ENCODE results near the gene CHST13.

CHST13 gene

GRCh38 chr3:126491221-126492013 lies 32.5 kb upstream of the CHST13 start:
- TF ChIP-seq TEAD4 (IDR thresholded peaks at IDR 0.05) (no peak), EGR1 (IDR thresholded peaks at IDR 0.05) (no peak), NFIC (IDR thresholded peaks at IDR 0.05) (no peak), TAF1 (IDR thresholded peaks at IDR 0.05; ENCODE audit: low read depth) (no peak), ZBTB7A (IDR thresholded peaks at IDR 0.05; ENCODE audit: low read depth) (no peak), CEBPB (IDR thresholded peaks at IDR 0.05) (no peak), REST (IDR thresholded peaks at IDR 0.05; ENCODE audit: low read depth) (no peak), CREB1 (IDR thresholded peaks at IDR 0.05; ENCODE audit: low read depth) (no peak), EP300 (IDR thresholded peaks at IDR 0.05; ENCODE audit: borderline replicate concordance) (no peak), MAX (IDR thresholded peaks at IDR 0.05) (no peak), TCF12 (IDR thresholded peaks at IDR 0.05; ENCODE audit: low read depth) (no peak), RAD21 (IDR thresholded peaks at IDR 0.05; ENCODE audit: low read depth) (no peak), FOXM1 (IDR thresholded peaks at IDR 0.05; ENCODE audit: borderline replicate concordance, low read depth) (no peak), YY1 (IDR thresholded peaks at IDR 0.05; ENCODE audit: low read depth) (no peak)
- TF ChIP-seq, protein P1, sequence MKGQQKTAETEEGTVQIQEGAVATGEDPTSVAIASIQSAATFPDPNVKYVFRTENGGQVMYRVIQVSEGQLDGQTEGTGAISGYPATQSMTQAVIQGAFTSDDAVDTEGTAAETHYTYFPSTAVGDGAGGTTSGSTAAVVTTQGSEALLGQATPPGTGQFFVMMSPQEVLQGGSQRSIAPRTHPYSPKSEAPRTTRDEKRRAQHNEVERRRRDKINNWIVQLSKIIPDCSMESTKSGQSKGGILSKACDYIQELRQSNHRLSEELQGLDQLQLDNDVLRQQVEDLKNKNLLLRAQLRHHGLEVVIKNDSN (IDR thresholded peaks at IDR 0.05): no peak

DNA sequence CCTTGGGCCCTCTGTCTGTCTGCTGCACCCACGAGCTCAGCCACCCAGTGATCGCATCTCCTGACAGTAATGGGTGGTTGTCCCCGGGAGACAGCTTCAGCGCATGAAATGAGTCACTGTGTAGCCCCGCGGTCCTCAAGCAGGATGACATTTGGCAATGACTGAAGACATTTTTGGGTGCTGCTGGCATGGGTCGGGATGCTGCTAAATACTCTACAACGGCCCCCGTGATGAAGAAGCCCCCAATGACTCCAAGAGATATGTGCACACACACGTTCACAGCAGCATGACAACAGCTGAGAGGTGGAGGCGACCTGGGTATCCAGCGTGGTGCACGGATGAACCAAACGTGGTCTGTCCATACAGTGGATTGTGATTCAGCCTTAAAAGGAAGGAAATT lies 30.9 kb upstream of the CHST13 start:
- TF ChIP-seq TCF12 (IDR thresholded peaks at IDR 0.05; ENCODE audit: low read depth) (no peak), CREB1 (IDR thresholded peaks at IDR 0.05; ENCODE audit: low read depth) (no peak), ZBTB7A (IDR thresholded peaks at IDR 0.05; ENCODE audit: low read depth) (no peak), TAF1 (IDR thresholded peaks at IDR 0.05; ENCODE audit: low read depth) (no peak), TEAD4 (IDR thresholded peaks at IDR 0.05) (no peak), YY1 (IDR thresholded peaks at IDR 0.05; ENCODE audit: low read depth) (no peak), FOXM1 (IDR thresholded peaks at IDR 0.05; ENCODE audit: borderline replicate concordance, low read depth) (no peak)

- TF ChIP-seq CREB1 (IDR thresholded peaks at IDR 0.05; ENCODE audit: low read depth): no peak
- TF ChIP-seq EGR1 (IDR thresholded peaks at IDR 0.05): no peak
- no peak for TF ChIP-seq RAD21 (IDR thresholded peaks at IDR 0.05; ENCODE audit: low read depth)
- TF ChIP-seq NFIC (IDR thresholded peaks at IDR 0.05): no peak
- TF ChIP-seq TCF12 (IDR thresholded peaks at IDR 0.05; ENCODE audit: low read depth): no peak
- no peak for TF ChIP-seq TEAD4 (IDR thresholded peaks at IDR 0.05)
- TF ChIP-seq CEBPB (IDR thresholded peaks at IDR 0.05): no peak
- TF ChIP-seq ZBTB7A (IDR thresholded peaks at IDR 0.05; ENCODE audit: low read depth): no peak
- TF ChIP-seq MAX (IDR thresholded peaks at IDR 0.05): no peak
- no peak for TF ChIP-seq YY1 (IDR thresholded peaks at IDR 0.05; ENCODE audit: low read depth)
- no peak for TF ChIP-seq FOXM1 (IDR thresholded peaks at IDR 0.05; ENCODE audit: borderline replicate concordance, low read depth)
- no peak for TF ChIP-seq EP300 (IDR thresholded peaks at IDR 0.05; ENCODE audit: borderline replicate concordance)
- no peak for TF ChIP-seq TAF1 (IDR thresholded peaks at IDR 0.05; ENCODE audit: low read depth)
- TF ChIP-seq, protein P1 (IDR thresholded peaks at IDR 0.05): no peak
- TF ChIP-seq REST (IDR thresholded peaks at IDR 0.05; ENCODE audit: low read depth): no peak
These were observed 30.2 kb upstream of the CHST13 start for GRCh38 chr3:126493739-126494138.

- TF ChIP-seq CREB1 (IDR thresholded peaks at IDR 0.05; ENCODE audit: low read depth): no peak
- TF ChIP-seq ZBTB7A (IDR thresholded peaks at IDR 0.05; ENCODE audit: low read depth): no peak
- TF ChIP-seq YY1 (IDR thresholded peaks at IDR 0.05; ENCODE audit: low read depth): no peak
- TF ChIP-seq EGR1 (IDR thresholded peaks at IDR 0.05): no peak
- TF ChIP-seq TEAD4 (IDR thresholded peaks at IDR 0.05): no peak
- no peak for TF ChIP-seq TCF12 (IDR thresholded peaks at IDR 0.05; ENCODE audit: low read depth)
- no peak for TF ChIP-seq RAD21 (IDR thresholded peaks at IDR 0.05; ENCODE audit: low read depth)
- TF ChIP-seq MAX (IDR thresholded peaks at IDR 0.05): no peak
- no peak for TF ChIP-seq EP300 (IDR thresholded peaks at IDR 0.05; ENCODE audit: borderline replicate concordance)
- TF ChIP-seq TAF1 (IDR thresholded peaks at IDR 0.05; ENCODE audit: low read depth): no peak
- no peak for TF ChIP-seq CEBPB (IDR thresholded peaks at IDR 0.05)
- TF ChIP-seq FOXM1 (IDR thresholded peaks at IDR 0.05; ENCODE audit: borderline replicate concordance, low read depth): no peak
- TF ChIP-seq NFIC (IDR thresholded peaks at IDR 0.05): no peak
- TF ChIP-seq, protein P1 (IDR thresholded peaks at IDR 0.05): no peak
- TF ChIP-seq REST (IDR thresholded peaks at IDR 0.05; ENCODE audit: low read depth): no peak
These were observed 29.6 kb upstream of the CHST13 start for GRCh38 chr3:126494204-126494969.

All from Ishikawa (cell line).